Uterus (tissue), 4 donors: ENCODE results near the gene PDXP. TPM values are rescaled to one million over a fixed set of nuclear protein-coding genes. Genes with fewer than 3 reads are reported as not detected.
"Not testable (repeated sequence)": the region's sequence is repeated elsewhere in the genome, so short reads cannot be mapped to it uniquely, and the experiment has no call there.

Source experiments
- DNase-seq, 2 donors: peaks; one replicate each; pipeline ENCODE4 v3.0.0-alpha.2; 2019 to 2020
- H3K27ac ChIP-seq, 2 donors: fragments of 200-600 bp; sonication (generic); 1 replicate in 1 of 2; 2 replicates in 1 of 2; pipeline ENCODE4 v1.5.1; 2016 to 2018
- H3K27me3 ChIP-seq, 2 donors: fragments of 200-600 bp; sonication (generic); one replicate each; pipeline ENCODE4 v1.5.1; 2018 to 2019; ENCODE audit warnings: control low read depth in 1 of 2
- H3K36me3 ChIP-seq, 2 donors: fragments of 200-600 bp; sonication (generic); one replicate each; pipeline ENCODE4 v1.5.1; 2019; ENCODE audit warnings: control low read depth in 1 of 2
- H3K4me1 ChIP-seq, 2 donors: fragments of 200-600 bp; sonication (generic); one replicate each; pipeline ENCODE4 v1.5.1; 2018 to 2019; ENCODE audit warnings: control low read depth in 1 of 2
- H3K4me3 ChIP-seq, 2 donors: fragments of 200-600 bp; sonication (generic); 1 replicate in 1 of 2; 2 replicates in 1 of 2; pipeline ENCODE4 v1.5.1; 2018 to 2019; ENCODE audit warnings: mild to moderate bottlenecking in 1 of 2
- H3K9me3 ChIP-seq, 2 donors: fragments of 200-600 bp; sonication (generic); one replicate each; pipeline ENCODE4 v1.5.1; 2019; ENCODE audit warnings: control low read depth in 1 of 2
- CTCF ChIP-seq, 4 experiments: fragments of 200-600 bp in 2 of 4; fragments of 450-650 bp in 2 of 4; sonication (generic) in 2 of 4; IDR thresholded peaks; one replicate each; pipeline ENCODE4 v1.5.1; 2016 to 2019; ENCODE audit warnings: antibody characterized with exemption in 4 of 4, mild to moderate bottlenecking in 2 of 4, moderate library complexity in 1 of 4
- POLR2A ChIP-seq, 2 donors: fragments of 450-650 bp; IDR thresholded peaks; one replicate each; pipeline ENCODE4 v1.6.1; 2016; ENCODE audit warnings: antibody characterized with exemption in 2 of 2, mild to moderate bottlenecking in 1 of 2, moderate library complexity in 1 of 2
- intact Hi-C: fragments of 100-400 bp; cut with DNase I; formaldehyde crosslinking; loops from one replicate; pipeline ENCODE4 v1.15.1; 2023; ENCODE audit warnings: low total_unique reads
- total RNA-seq, 4 donors: library from RNA; depleted of rRNA in 3 of 4; stranded (reverse); fragments of >200 nt in 3 of 4; gene quantifications; one replicate each; pipeline versions ENCODE4 v1.1.0 to v1.2.4, GENCODE V29; 2014 to 2023
- donor health status: DM: yes; HTN: yes; CAD: no.

PDXP gene
- total RNA-seq, 4 donors from 2014 or later: 0.88 to 10.7 (median 3.7) TPM

- Histone ChIP-seq H3K4me3 (no peak overlapping the region), H3K4me1 (peaks cover 0 to 6% of the 10 kb centered on the region in 2 donors), H3K27ac (no peak overlapping the region), H3K9me3 (no peaks in the 10 kb centered on the region), H3K36me3 (no peaks in the 10 kb centered on the region), H3K27me3 (no peaks in the 10 kb centered on the region)
- DNase-seq: no peak
- intact Hi-C loops: no loop called here
- TF ChIP-seq POLR2A (IDR thresholded peaks at IDR 0.05) (no peak), CTCF (IDR thresholded peaks at IDR 0.05) (no peak)
These were observed 32.5 kb downstream of the PDXP start for GRCh38 chr22:37690901-37691504.

- Histone ChIP-seq H3K4me1 (peaks cover 0 to 3% of the 10 kb centered on the region in 2 donors), H3K4me3 (no peak overlapping the region), H3K36me3 (no peaks in the 10 kb centered on the region), H3K9me3 (no peaks in the 10 kb centered on the region), H3K27ac (no peak overlapping the region), H3K27me3 (no peaks in the 10 kb centered on the region)
- no peak for DNase-seq
- intact Hi-C loops: no loop called here
- TF ChIP-seq CTCF (IDR thresholded peaks at IDR 0.05): no peak
- no peak for TF ChIP-seq POLR2A (IDR thresholded peaks at IDR 0.05)
These were observed 34.2 kb downstream of the PDXP start for GRCh38 chr22:37692627-37693285.

GRCh38 chr22:37694131-37694530, 35.6 kb downstream of the PDXP start:
- H3K4me1 ChIP-seq, H3K9me3 ChIP-seq, H3K4me3 ChIP-seq, intact Hi-C loops, H3K27me3 ChIP-seq, H3K27ac ChIP-seq, H3K36me3 ChIP-seq, DNase-seq: not testable (repeated sequence)

GRCh38 chr22:37696260-37696656, 37.7 kb downstream of the PDXP start:
- H3K4me1 ChIP-seq, H3K27me3 ChIP-seq, H3K4me3 ChIP-seq, H3K9me3 ChIP-seq, intact Hi-C loops, H3K36me3 ChIP-seq, DNase-seq: not testable (repeated sequence)
- peak overlapping the region in 1 of 2 donors; percentile 61 for H3K27ac ChIP-seq

GRCh38 chr22:37696657-37697537, 38.4 kb downstream of the PDXP start, which contains the start of gene TRIOBP:
TSS of gene TRIOBP (plus strand) at chr22:37697048. CDS start at chr22:37701366, 4,318 bp downstream.
- no peak within 1 kb of the TSS for H3K4me3 ChIP-seq
- H3K27ac ChIP-seq: peak within 1 kb of the TSS in 1 of 2 donors; percentile 61
- H3K27me3 ChIP-seq: no peaks in the 10 kb centered on the region
- peak; percentile 91 to 94 for DNase-seq
- H3K4me1 ChIP-seq: peaks cover 0 to 3% of the 10 kb centered on the region in 2 donors
- peak; percentile 21 to 67 (median 58) for TF ChIP-seq CTCF (IDR thresholded peaks at IDR 0.05)
- no peak for TF ChIP-seq POLR2A (IDR thresholded peaks at IDR 0.05)
- no peaks in the 10 kb centered on the region for H3K36me3 ChIP-seq
- intact Hi-C loops: no loop called here
- H3K9me3 ChIP-seq: no peaks in the 10 kb centered on the region

GRCh38 chr22:37697538-37697835, 39.0 kb downstream of the PDXP start:
- peaks cover 0 to 3% of the 10 kb centered on the region in 2 donors for H3K4me1 ChIP-seq
- no peaks in the 10 kb centered on the region for H3K27me3 ChIP-seq
- no peak for DNase-seq
- intact Hi-C loops: no loop called here
- H3K4me3 ChIP-seq: no peak overlapping the region
- H3K9me3 ChIP-seq: no peaks in the 10 kb centered on the region
- no peaks in the 10 kb centered on the region for H3K36me3 ChIP-seq
- TF ChIP-seq CTCF (IDR thresholded peaks at IDR 0.05): no peak
- TF ChIP-seq POLR2A (IDR thresholded peaks at IDR 0.05): no peak
- H3K27ac ChIP-seq: peak overlapping the region in 1 of 2 donors; percentile 61
